SK-N-SH (cell line): ENCODE results near the gene ZFAND2A. TPM values are rescaled to one million over a fixed set of nuclear protein-coding genes. Genes with fewer than 3 reads are reported as not detected.

Experiments
- CTCF ChIA-PET: fragments of 300-600, 350-600 bp; formaldehyde crosslinking; extraction: SDS; loops from one replicate; lab custom pipeline; 2021; lab: Yijun Ruan, JAX
- POLR2A ChIA-PET: fragments of 350-600 bp; sonication (Branson Sonifier 250); formaldehyde crosslinking; extraction: SDS; loops from one replicate; lab custom pipeline; 2020; ENCODE audit warnings: antibody characterized with exemption, inconsistent platforms; lab: Yijun Ruan, JAX
- DNase-seq: peaks from one replicate; pipeline ENCODE4 v3.0.0; 2012
- H2AFZ ChIP-seq: fragments of 200-600 bp; sonication (generic); 2 replicates; pipeline ENCODE4 v1.8.1; 2016; ENCODE audit warnings: antibody characterized with exemption, mild to moderate bottlenecking, low read depth
- H3F3A ChIP-seq: fragments of 200-600 bp; sonication (generic); replicated peaks from 2 replicates; pipeline ENCODE3; 2016; ENCODE audit warnings: antibody characterized with exemption, mild to moderate bottlenecking; ENCODE audit not compliant: insufficient read depth
- H3K27ac ChIP-seq, 2 experiments: fragments of 200-500 bp in 1 of 2; fragments of 200-600 bp in 1 of 2; sonication (Bioruptor generic) in 1 of 2; sonication (generic), shearing (Covaris generic) in 1 of 2; 2 replicates each; pipeline versions ENCODE4 v1.5.1 to v1.6.1; 2014 to 2016; ENCODE audit warnings: low read depth in 2 of 2, inconsistent platforms in 1 of 2, low read length in 1 of 2, mild to moderate bottlenecking in 1 of 2, mixed read lengths in 1 of 2
- H3K27me3 ChIP-seq: fragments of 200-600 bp; sonication (generic), shearing (Covaris generic); 2 replicates; pipeline ENCODE4 v1.6.1; 2016; ENCODE audit warnings: mixed run types; ENCODE audit not compliant: insufficient read depth
- H3K36me3 ChIP-seq, 2 experiments: fragments of 200-500 bp in 1 of 2; fragments of 200-600 bp in 1 of 2; sonication (Bioruptor generic) in 1 of 2; sonication (generic) in 1 of 2; replicated peaks in 1 of 2; 2 replicates each; pipeline versions ENCODE3 to v1.5.1; 2014 to 2016; ENCODE audit warnings: low read length in 1 of 2, mild to moderate bottlenecking in 1 of 2; ENCODE audit not compliant: insufficient read depth in 2 of 2, control insufficient read depth in 1 of 2
- H3K4me1 ChIP-seq, 2 experiments: fragments of 200-500 bp in 1 of 2; fragments of 200-600 bp in 1 of 2; sonication (Bioruptor generic) in 1 of 2; sonication (generic), shearing (Covaris generic) in 1 of 2; 2 replicates each; pipeline versions ENCODE4 v1.5.1 to v1.6.1; 2014 to 2016; ENCODE audit warnings: low read depth in 1 of 2, low read length in 1 of 2, mixed run types in 1 of 2; ENCODE audit not compliant: insufficient read depth in 2 of 2, control insufficient read depth in 1 of 2
- H3K4me2 ChIP-seq: fragments of 200-600 bp; sonication (generic), shearing (Covaris generic); 2 replicates; pipeline ENCODE4 v1.6.1; 2017; ENCODE audit warnings: mixed run types
- H3K4me3 ChIP-seq, 2 experiments: fragments of 200-500 bp in 1 of 2; fragments of 200-600 bp in 1 of 2; sonication (Bioruptor generic) in 1 of 2; sonication (generic), shearing (Covaris generic) in 1 of 2; 2 replicates each; pipeline versions ENCODE4 v1.5.1 to v1.8.1; 2014 to 2016; ENCODE audit warnings: low read depth in 2 of 2, inconsistent platforms in 1 of 2, low read length in 1 of 2, mild to moderate bottlenecking in 1 of 2, mixed read lengths in 1 of 2, moderate library complexity in 1 of 2
- H3K79me2 ChIP-seq: fragments of 200-600 bp; sonication (generic); 2 replicates; pipeline ENCODE4 v1.8.1; 2017; ENCODE audit warnings: mild to moderate bottlenecking; ENCODE audit not compliant: insufficient read depth
- H3K9ac ChIP-seq: fragments of 200-600 bp; sonication (generic); 2 replicates; pipeline ENCODE4 v1.6.1; 2017; ENCODE audit warnings: mixed run types
- H3K9me2 ChIP-seq: fragments of 200-600 bp; sonication (generic); 2 replicates; pipeline ENCODE4 v1.6.1; 2017; ENCODE audit warnings: mixed run types
- H3K9me3 ChIP-seq: fragments of 200-600 bp; sonication (generic); 2 replicates; pipeline ENCODE4 v1.6.1; 2017; ENCODE audit warnings: mixed run types, mild to moderate bottlenecking, moderate library complexity
- H4K20me1 ChIP-seq: fragments of 200-600 bp; sonication (generic); 2 replicates; pipeline ENCODE4 v1.6.1; 2017; ENCODE audit warnings: mild to moderate bottlenecking, mixed run types; ENCODE audit not compliant: insufficient read depth
- CHD2 ChIP-seq: fragments of 150-350 bp; IDR thresholded peaks from 2 replicates; pipeline ENCODE4 v1.6.1; 2018; ENCODE audit warnings: low read length; ENCODE audit not compliant: partially characterized antibody
- EZH2phosphoT487 ChIP-seq: fragments of 200-600 bp; sonication (generic); IDR thresholded peaks from 2 replicates; pipeline ENCODE4 v1.6.1; 2017; ENCODE audit warnings: low read depth, mixed run types, mild to moderate bottlenecking, antibody characterized with exemption, moderate library complexity, borderline replicate concordance
- FOXM1 ChIP-seq: IDR thresholded peaks from 2 replicates; pipeline ENCODE4 v1.4.0; 2012; ENCODE audit warnings: low read depth, mild to moderate bottlenecking
- POLR2AphosphoS5 ChIP-seq: IDR thresholded peaks from 2 replicates; pipeline ENCODE4 v1.6.1; 2012; ENCODE audit warnings: low read depth, low read length
- SIN3A ChIP-seq: IDR thresholded peaks from 2 replicates; pipeline ENCODE4 v1.6.1; 2012; ENCODE audit warnings: low read depth, mild to moderate bottlenecking, low read length, moderate library complexity, borderline replicate concordance
- SMC3 ChIP-seq: IDR thresholded peaks from 2 replicates; pipeline ENCODE4 v1.6.1; 2012; ENCODE audit warnings: low read depth, low read length, improper control_type of control experiment
- TEAD4 ChIP-seq: IDR thresholded peaks from 2 replicates; pipeline ENCODE4 v1.4.0; 2012; ENCODE audit warnings: mild to moderate bottlenecking, borderline replicate concordance; ENCODE audit not compliant: insufficient read depth
- YY1 ChIP-seq: IDR thresholded peaks from 2 replicates; pipeline ENCODE4 v1.4.0; 2012; ENCODE audit warnings: low read depth, mild to moderate bottlenecking
- WGBS: methylation state at CpG from one replicate; pipeline ENCODE4 v1.1.6; 2017; ENCODE audit warnings: low lambda C conversion rate; 5-methylcytosine and 5-hydroxymethylcytosine counted together
- polyA plus RNA-seq, 3 experiments: library from polyadenylated mRNA; depleted of rRNA; stranded (reverse); fragments of >200 nt; gene quantifications; 2 replicates each; pipeline ENCODE4 v1.2.3, GENCODE V29; 2012
- TF ChIP-seq, protein P1 (sequence below): fragments of 150-350 bp; IDR thresholded peaks from 2 replicates; pipeline ENCODE4 v1.6.1; 2017; ENCODE audit warnings: antibody characterized with exemption, low read length, low read depth, borderline replicate concordance

ZFAND2A gene
- polyA plus RNA-seq, 1 of the 3 experiments (the other 2 are of a cell fraction), result 38.9 TPM

GRCh38 chr7:1114088-1114487, 45.9 kb downstream of the ZFAND2A start:
- H3K9me3 ChIP-seq, result no peaks in the 10 kb centered on the region
- no peak overlapping the region for H3K4me3 ChIP-seq
- no peak overlapping the region for H3K4me2 ChIP-seq
- H2AFZ ChIP-seq, result no peak overlapping the region
- ChIA-PET POLR2A (no interaction called here), CTCF (interaction anchor here (0.8 to 6.0 kb wide), 8 partner anchors 9 to 121 kb away, joined by 3 to 34 read pairs (median 5); no protein-coding TSS in a partner anchor)
- peaks cover 14% of the 10 kb centered on the region; the same call in 1 of the 2 replicates for H4K20me1 ChIP-seq
- H3K79me2 ChIP-seq, result peaks cover 30% of the 10 kb centered on the region
- H3K9me2 ChIP-seq, result no peaks in the 10 kb centered on the region
- H3K27ac ChIP-seq, result no peak overlapping the region
- no peaks in the 10 kb centered on the region for H3K27me3 ChIP-seq
- DNase-seq, result no peak
- no peak overlapping the region for H3K9ac ChIP-seq
- H3K36me3 ChIP-seq, result peaks cover 0 to 13% of the 10 kb centered on the region in 2 experiments
- H3K4me1 ChIP-seq, result no peaks in the 10 kb centered on the region
- H3F3A ChIP-seq, result no peaks in the 10 kb centered on the region
- TF ChIP-seq, protein P1, sequence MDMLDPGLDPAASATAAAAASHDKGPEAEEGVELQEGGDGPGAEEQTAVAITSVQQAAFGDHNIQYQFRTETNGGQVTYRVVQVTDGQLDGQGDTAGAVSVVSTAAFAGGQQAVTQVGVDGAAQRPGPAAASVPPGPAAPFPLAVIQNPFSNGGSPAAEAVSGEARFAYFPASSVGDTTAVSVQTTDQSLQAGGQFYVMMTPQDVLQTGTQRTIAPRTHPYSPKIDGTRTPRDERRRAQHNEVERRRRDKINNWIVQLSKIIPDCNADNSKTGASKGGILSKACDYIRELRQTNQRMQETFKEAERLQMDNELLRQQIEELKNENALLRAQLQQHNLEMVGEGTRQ, result no peak
- TF ChIP-seq CHD2 (no peak), FOXM1 (no peak), EZH2phosphoT487 (no peak), TEAD4 (no peak), SIN3A (no peak), YY1 (no peak)
- WGBS, result 97% methylated on average over 13 of the region's 13 CpGs

GRCh38 chr7:1113548-1113885, 46.5 kb downstream of the ZFAND2A start:
- TF ChIP-seq POLR2AphosphoS5, result no peak
- TF ChIP-seq, protein P1, result no peak
- TF ChIP-seq SMC3, result no peak
- Histone ChIP-seq H3K79me2 (peaks cover 25% of the 10 kb centered on the region), H3K4me1 (no peaks in the 10 kb centered on the region), H3F3A (no peaks in the 10 kb centered on the region), H3K9me2 (no peaks in the 10 kb centered on the region), H3K27me3 (no peaks in the 10 kb centered on the region), H2AFZ (no peak overlapping the region), H3K27ac (no peak overlapping the region), H3K36me3 (peaks cover 0 to 13% of the 10 kb centered on the region in 2 experiments), H3K9ac (no peak overlapping the region), H4K20me1 (peaks cover 14% of the 10 kb centered on the region; the same call in 1 of the 2 replicates), H3K4me2 (no peak overlapping the region), H3K9me3 (no peaks in the 10 kb centered on the region), H3K4me3 (no peak overlapping the region)
- DNase-seq, result no peak
- CTCF ChIA-PET, result interaction anchor here (0.6 to 6.0 kb wide), 7 partner anchors 10 to 190 kb away, joined by 3 to 34 read pairs (median 7); no protein-coding TSS in a partner anchor
- POLR2A ChIA-PET, result no interaction called here
- 92% methylated on average over 18 of the region's 18 CpGs for WGBS
